ENCODE data around the gene EBLN1. TPM values are rescaled to one million over a fixed set of nuclear protein-coding genes. Genes with fewer than 3 reads are reported as not detected.
A peak's percentile ranks its signal among the peaks of the same experiment; 100 is the strongest.

The EBLN1 gene
- total and polyA plus RNA-seq, 2 of the 13 experiments (the other 11 are each of a cell fraction or from before 2014, with no cell fraction given): not detected

- TF ChIP-seq ZBTB33 (CRISPR knock-in tag; IDR thresholded peaks at IDR 0.05) (no peak), ZKSCAN1 (IDR thresholded peaks at IDR 0.05; ENCODE audit: low read length) (no peak), FOXA3 (CRISPR knock-in tag; IDR thresholded peaks at IDR 0.05) (no peak), ZNF576 (CRISPR knock-in tag; IDR thresholded peaks at IDR 0.05) (no peak), ERF (CRISPR knock-in tag; IDR thresholded peaks at IDR 0.05) (no peak), FOXP1 (IDR thresholded peaks at IDR 0.05) (no peak), FOXP1 (CRISPR knock-in tag; IDR thresholded peaks at IDR 0.05) (no peak), RARG (CRISPR knock-in tag; IDR thresholded peaks at IDR 0.05; ENCODE audit: low read depth) (no peak), CAMTA2 (CRISPR knock-in tag; IDR thresholded peaks at IDR 0.05; ENCODE audit: borderline replicate concordance) (no peak), ZFP62 (CRISPR knock-in tag; IDR thresholded peaks at IDR 0.05) (no peak)
Measured at GRCh38 chr10:22252801-22253579, 35.2 kb upstream of the EBLN1 start (continued).

GRCh38 chr10:22252224-22252800, 34.5 kb upstream of the EBLN1 start:
- in situ Hi-C loops (cut with HindIII; ENCODE audit: extremely low pct_ligation_motif_present, low pct_unique_long_range_greater_than_20kb) (no loop called here), intact Hi-C loops (cut with micrococcal nuclease; ENCODE audit: unreplicated experiment) (no loop called here)
- H3K27me3 ChIP-seq (ENCODE audit: control insufficient read depth in 1 of 2, insufficient read depth in 2 of 2, low read length in 2 of 2): peaks cover 4 to 34% of the 10 kb centered on the region in 2 experiments
- H3K4me1 ChIP-seq (ENCODE audit: insufficient read depth, low read length): peaks cover 9% of the 10 kb centered on the region
- H3K36me3 ChIP-seq (replicated peaks in 1 of 2; ENCODE audit: control insufficient read depth in 1 of 2, insufficient read depth in 2 of 2, low read length in 2 of 2): no peaks in the 10 kb centered on the region
- POLR2A ChIA-PET: no interaction called here
- H3K9ac ChIP-seq (ENCODE audit: insufficient read depth, low read depth, low read length): no peak overlapping the region
- H4K20me1 ChIP-seq (ENCODE audit: insufficient read depth, low read length): no peaks in the 10 kb centered on the region
- DNase-seq (ENCODE audit: low spot score): no peak
- H3K27ac ChIP-seq (ENCODE audit: extremely low read length, insufficient read depth, low read length): no peak overlapping the region
- no peak for FAIRE-seq
- peak; percentile 73 for ATAC-seq
- TF ChIP-seq ZNF777 (CRISPR knock-in tag; IDR thresholded peaks at IDR 0.05) (peak; percentile 28; the same call in 1 of the 2 replicates), NRL (CRISPR knock-in tag; IDR thresholded peaks at IDR 0.05; ENCODE audit: borderline replicate concordance) (0 out of 2 replicates have a peak, but pooled peaks have one; percentile 24), NCOR1 (IDR thresholded peaks at IDR 0.05; ENCODE audit: borderline replicate concordance, low read length) (no peak)
- H3K9me3 ChIP-seq (ENCODE audit: low read length): no peaks in the 10 kb centered on the region
- WGBS (ENCODE audit: low lambda C conversion rate): 6% methylated on average over 12 of the region's 52 CpGs
- H3K4me2 ChIP-seq (ENCODE audit: low read depth, low read length): peak overlapping the region; percentile 89
- H3K4me3 ChIP-seq (replicated peaks in 1 of 3; ENCODE audit: insufficient read depth in 1 of 3, low read depth in 2 of 3, low read length in 3 of 3): peak overlapping the region; percentile 47 to 67 (median 56)
- CTCF ChIA-PET (ENCODE audit: low intra/inter-chr PET ratio, low total read pairs): no interaction called here
- H3K79me2 ChIP-seq (ENCODE audit: insufficient read depth, low read length): no peaks in the 10 kb centered on the region
- BruUV-seq (replicated peaks): no TSS peak
- H2AFZ ChIP-seq (ENCODE audit: low read length): peak overlapping the region; percentile 76
